ENCODE data around the gene GDAP1L1.
"Not testable (repeated sequence)": the region's sequence is repeated elsewhere in the genome, so short reads cannot be mapped to it uniquely, and the experiment has no call there.

The GDAP1L1 gene

GRCh38 chr20:44319839-44320422 is 72.8 kb downstream of the GDAP1L1 start:
- no peaks in the 10 kb centered on the region for H3K4me1 Mint-ChIP-seq (ENCODE audit: low read depth)
- peaks cover 7% of the 10 kb centered on the region for H3K27me3 Mint-ChIP-seq (ENCODE audit: low read depth)
- H3K27ac Mint-ChIP-seq: no peak overlapping the region
- no peaks in the 10 kb centered on the region for H3K36me3 Mint-ChIP-seq (ENCODE audit: low read depth)
- no peak for DNase-seq (ENCODE audit: low spot score)
- no peak overlapping the region for H3K4me3 Mint-ChIP-seq
- no peaks in the 10 kb centered on the region for H3K9me3 Mint-ChIP-seq

DNA sequence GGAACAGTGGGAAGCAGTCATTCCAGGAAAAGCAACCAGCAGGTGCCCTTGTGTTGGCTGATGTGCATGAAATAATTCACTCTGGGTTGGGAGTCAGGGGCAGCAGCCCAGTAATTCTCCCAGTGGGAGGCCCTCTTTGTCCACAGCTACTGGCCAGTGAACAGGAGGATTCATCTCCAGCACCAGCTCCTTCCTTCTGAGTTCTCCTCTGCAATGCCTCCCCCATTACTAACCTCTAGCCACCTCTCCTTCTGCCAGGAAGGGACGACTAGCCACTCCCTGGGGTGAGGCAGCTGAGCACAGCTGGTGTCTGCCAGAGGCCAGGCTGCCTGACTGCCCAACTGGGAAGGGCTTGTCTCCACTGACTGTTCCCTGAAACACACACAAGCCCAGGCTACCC is 77.2 kb downstream of the GDAP1L1 start:
- no peaks in the 10 kb centered on the region for H3K4me1 Mint-ChIP-seq (ENCODE audit: low read depth)
- H3K27me3 Mint-ChIP-seq (ENCODE audit: low read depth): peaks cover 7% of the 10 kb centered on the region
- H3K27ac Mint-ChIP-seq: no peak overlapping the region
- DNase-seq (ENCODE audit: low spot score): no peak
- H3K36me3 Mint-ChIP-seq (ENCODE audit: low read depth): no peaks in the 10 kb centered on the region
- no peak overlapping the region for H3K4me3 Mint-ChIP-seq
- H3K9me3 Mint-ChIP-seq: no peaks in the 10 kb centered on the region

- DNase-seq (ENCODE audit: low spot score): no peak
- Mint-ChIP-seq H3K4me3 (peak overlapping the region; percentile 34), H3K27me3 (ENCODE audit: low read depth) (peaks cover 7% of the 10 kb centered on the region)
Observed at GRCh38 chr20:44326391-44327159, 79.5 kb downstream of the GDAP1L1 start.

DNA sequence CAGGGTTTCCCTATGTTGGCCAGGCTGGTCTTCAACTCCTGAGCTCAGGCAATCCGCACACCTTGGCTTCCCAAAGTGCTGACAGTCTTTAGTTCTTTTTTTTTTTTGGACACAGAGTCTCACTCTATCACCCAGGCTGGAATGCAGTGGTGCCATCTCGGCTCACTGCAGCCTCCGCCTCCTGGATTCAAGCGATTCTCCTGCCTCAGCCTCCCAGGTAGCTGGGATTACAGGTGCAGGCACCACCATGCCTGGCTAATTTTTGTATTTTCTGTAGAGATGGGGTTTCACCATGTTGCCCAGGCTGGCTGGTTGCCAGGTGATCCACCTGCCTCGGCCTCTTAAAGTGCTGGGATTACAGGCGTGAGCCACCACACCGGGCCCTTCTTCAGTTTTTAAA is 80.6 kb downstream of the GDAP1L1 start:
- not testable (repeated sequence) for DNase-seq (ENCODE audit: low spot score); H3K9me3 Mint-ChIP-seq; H3K27ac Mint-ChIP-seq; H3K4me3 Mint-ChIP-seq; H3K36me3 Mint-ChIP-seq (ENCODE audit: low read depth); H3K27me3 Mint-ChIP-seq (ENCODE audit: low read depth); H3K4me1 Mint-ChIP-seq (ENCODE audit: low read depth)

More at GRCh38 chr20:44326391-44327159, 79.5 kb downstream of the GDAP1L1 start:
- H3K9me3 Mint-ChIP-seq: no peaks in the 10 kb centered on the region
- no peaks in the 10 kb centered on the region for H3K36me3 Mint-ChIP-seq (ENCODE audit: low read depth)
- H3K4me1 Mint-ChIP-seq (ENCODE audit: low read depth): no peaks in the 10 kb centered on the region
- no peak overlapping the region for H3K27ac Mint-ChIP-seq

- Mint-ChIP-seq H3K36me3 (ENCODE audit: low read depth) (no peaks in the 10 kb centered on the region), H3K27ac (no peak overlapping the region), H3K27me3 (ENCODE audit: low read depth) (peaks cover 7% of the 10 kb centered on the region), H3K4me3 (no peak overlapping the region), H3K4me1 (ENCODE audit: low read depth) (no peaks in the 10 kb centered on the region), H3K9me3 (no peaks in the 10 kb centered on the region)
- no peak for DNase-seq (ENCODE audit: low spot score)
Observed at GRCh38 chr20:44328428-44328827, 81.3 kb downstream of the GDAP1L1 start.

Measured in T-helper 2 cell treated with Interferon-gamma antibody and Interleukin-4, amounts not matched to agents 5 μg/mL and 100 μg/mL, for 36 hours (primary cell).